IMR-90 (cell line): Measurements from ENCODE around the gene C1QL4. TPM values are rescaled to one million over a fixed set of nuclear protein-coding genes. Genes with fewer than 3 reads are reported as not detected.
A peak's percentile ranks its signal among the peaks of the same experiment; 100 is the strongest.

Source experiments
- ATAC-seq: fragments of 200-7000 bp; cut with Tn5 transposase; 2 replicates; pipeline ENCODE4 v1.9.1; 2020; ENCODE audit warnings: low read depth, mild to moderate bottlenecking, moderate library complexity
- BruUV-seq: library from RNA; stranded (reverse); fragments of 400-500 nt; replicated peaks from 2 replicates; lab custom pipeline; 2021; lab: Mats Ljungman, UMichigan
- CTCF ChIA-PET: fragments of 300-600 bp; formaldehyde crosslinking; extraction: SDS; loops from one replicate; lab custom pipeline; 2021; ENCODE audit warnings: antibody characterized with exemption; lab: Yijun Ruan, JAX
- POLR2A ChIA-PET: fragments of 300-600 bp; sonication (Branson Sonifier 250); formaldehyde crosslinking; loops from one replicate; lab custom pipeline; 2022; ENCODE audit warnings: antibody characterized with exemption; ENCODE audit not compliant: unreplicated experiment; lab: Charles Lee
- DNase-seq: peaks from one replicate; pipeline ENCODE4 v3.0.0; 2013
- H2AFZ ChIP-seq: replicated peaks from 2 replicates; pipeline ENCODE3; 2013; ENCODE audit warnings: low read length, mild to moderate bottlenecking; ENCODE audit not compliant: poor library complexity
- H2AK5ac ChIP-seq: 2 replicates; pipeline ENCODE4 v1.6.1; 2013; ENCODE audit warnings: low read depth, low read length, inconsistent platforms
- H2AK9ac ChIP-seq: replicated peaks from 2 replicates; pipeline ENCODE3; 2013; ENCODE audit warnings: mild to moderate bottlenecking, low read depth, low read length, moderate library complexity; ENCODE audit not compliant: poor library complexity
- H2BK120ac ChIP-seq: 2 replicates; pipeline ENCODE4 v1.6.1; 2013; ENCODE audit warnings: low read depth, low read length, inconsistent platforms
- H2BK15ac ChIP-seq: 3 replicates; pipeline ENCODE4 v1.6.1; 2013; ENCODE audit warnings: low read depth, low read length, inconsistent platforms
- H2BK20ac ChIP-seq: 2 replicates; pipeline ENCODE4 v1.6.1; 2013; ENCODE audit warnings: low read depth, mild to moderate bottlenecking, inconsistent platforms, low read length, moderate library complexity
- H2BK5ac ChIP-seq: 2 replicates; pipeline ENCODE4 v1.6.1; 2013; ENCODE audit warnings: mild to moderate bottlenecking, low read depth, low read length, inconsistent platforms; ENCODE audit not compliant: poor library complexity, severe bottlenecking
- H3K14ac ChIP-seq: replicated peaks from 2 replicates; pipeline ENCODE4 v1.6.1; 2013; ENCODE audit warnings: low read depth, low read length, inconsistent platforms
- H3K18ac ChIP-seq: 2 replicates; pipeline ENCODE4 v1.6.1; 2013; ENCODE audit warnings: low read depth, low read length, control low read depth
- H3K23ac ChIP-seq: 2 replicates; pipeline ENCODE4 v1.6.1; 2013; ENCODE audit warnings: low read depth, low read length, inconsistent platforms
- H3K27ac ChIP-seq: 2 replicates; pipeline ENCODE4 v1.5.1; 2013; ENCODE audit warnings: mild to moderate bottlenecking, control low read depth, low read length; ENCODE audit not compliant: insufficient read depth
- H3K27me3 ChIP-seq: 2 replicates; pipeline ENCODE4 v1.6.1; 2013; ENCODE audit warnings: low read length; ENCODE audit not compliant: control insufficient read depth, insufficient read depth
- H3K36me3 ChIP-seq: 2 replicates; pipeline ENCODE4 v1.6.1; 2013; ENCODE audit warnings: low read length, mixed read lengths; ENCODE audit not compliant: control insufficient read depth, insufficient read depth
- H3K4ac ChIP-seq: 2 replicates; pipeline ENCODE4 v1.6.1; 2013; ENCODE audit warnings: low read depth, low read length, inconsistent platforms
- H3K4me1 ChIP-seq: 2 replicates; pipeline ENCODE4 v1.6.1; 2013; ENCODE audit warnings: low read length, mixed read lengths; ENCODE audit not compliant: control insufficient read depth, insufficient read depth
- H3K4me2 ChIP-seq: 2 replicates; pipeline ENCODE4 v1.6.1; 2013; ENCODE audit warnings: low read depth, mild to moderate bottlenecking, control low read depth, low read length, moderate library complexity
- H3K4me3 ChIP-seq: 2 replicates; pipeline ENCODE4 v1.5.1; 2013; ENCODE audit warnings: low read depth, mild to moderate bottlenecking, control low read depth, low read length, moderate library complexity; ENCODE audit not compliant: insufficient read depth
- H3K56ac ChIP-seq: 2 replicates; pipeline ENCODE4 v1.6.1; 2013; ENCODE audit warnings: low read length, inconsistent platforms; ENCODE audit not compliant: insufficient read depth; ENCODE audit errors: extremely low read depth
- H3K79me1 ChIP-seq, 2 experiments: 2 replicates each; pipeline ENCODE4 v1.6.1; 2013; ENCODE audit warnings: low read length in 2 of 2, inconsistent platforms in 1 of 2, low read depth in 1 of 2
- H3K9ac ChIP-seq: 2 replicates; pipeline ENCODE4 v1.6.1; 2013; ENCODE audit warnings: low read depth, low read length, control low read depth
- H3K9me1 ChIP-seq: 2 replicates; pipeline ENCODE4 v1.6.1; 2013; ENCODE audit warnings: low read length, inconsistent platforms; ENCODE audit not compliant: insufficient read depth
- H3K9me3 ChIP-seq: 2 replicates; pipeline ENCODE4 v1.6.1; 2013; ENCODE audit warnings: low read length; ENCODE audit not compliant: control insufficient read depth, insufficient read depth
- H4K20me1 ChIP-seq: 2 replicates; pipeline ENCODE4 v1.6.1; 2013; ENCODE audit warnings: low read length, inconsistent platforms; ENCODE audit not compliant: insufficient read depth
- H4K5ac ChIP-seq: 2 replicates; pipeline ENCODE4 v1.6.1; 2013; ENCODE audit warnings: mild to moderate bottlenecking, low read depth, low read length, control low read depth
- H4K8ac ChIP-seq, 2 experiments: 2 replicates each; pipeline ENCODE4 v1.6.1; 2013; ENCODE audit warnings: low read depth in 2 of 2, low read length in 2 of 2, control low read depth in 1 of 2, inconsistent platforms in 1 of 2
- H4K91ac ChIP-seq: 2 replicates; pipeline ENCODE4 v1.6.1; 2013; ENCODE audit warnings: low read depth, low read length, inconsistent platforms; ENCODE audit not compliant: insufficient read depth
- BHLHE40 ChIP-seq: fragments of 150-350 bp; IDR thresholded peaks from 2 replicates; pipeline ENCODE4 v1.6.1; 2016; ENCODE audit warnings: mild to moderate bottlenecking, low read depth, low read length
- CEBPB ChIP-seq: IDR thresholded peaks from 2 replicates; pipeline ENCODE4 v1.6.1; 2012; ENCODE audit warnings: low read depth, low read length, improper control_type of control experiment
- FOS ChIP-seq: fragments of 150-350 bp; IDR thresholded peaks from 2 replicates; pipeline ENCODE4 v1.6.1; 2016; ENCODE audit warnings: low read depth, low read length
- POLR2A ChIP-seq: IDR thresholded peaks from 2 replicates; pipeline ENCODE4 v1.6.1; 2012; ENCODE audit warnings: mild to moderate bottlenecking, low read depth, low read length
- RAD21 ChIP-seq: IDR thresholded peaks from 2 replicates; pipeline ENCODE4 v1.6.1; 2012; ENCODE audit warnings: low read length, improper control_type of control experiment
- RFX5 ChIP-seq: IDR thresholded peaks from 2 replicates; pipeline ENCODE4 v1.8.0; 2012; ENCODE audit warnings: low read depth, mild to moderate bottlenecking, low read length, moderate library complexity
- SMC3 ChIP-seq: fragments of 150-350 bp; IDR thresholded peaks from 2 replicates; pipeline ENCODE4 v1.6.1; 2016; ENCODE audit warnings: low read depth, mild to moderate bottlenecking, antibody characterized with exemption, low read length, moderate library complexity
- WGBS, 2 experiments: methylation state at CpG; one replicate each; pipeline versions ENCODE4 v1.1.5 to v1.1.7; 2013; ENCODE audit warnings: missing lambda C conversion rate in 2 of 2; ENCODE audit not compliant: insufficient read length in 1 of 2; ENCODE audit errors: extremely low coverage in 2 of 2; 5-methylcytosine and 5-hydroxymethylcytosine counted together
- dilution Hi-C: fragments of 300-500 bp; cut with HindIII; formaldehyde crosslinking; loops from one replicate; pipeline ENCODE4 v1.14.3; 2018; ENCODE audit warnings: low sequenced_read_pairs; ENCODE audit not compliant: unreplicated experiment
- in situ Hi-C: fragments of 300-500 bp; cut with MboI; formaldehyde crosslinking; loops from 3 replicates; pipeline ENCODE4 v1.14.3; 2019; ENCODE audit warnings: low sequenced_read_pairs, inconsistent platforms, mixed read lengths
- intact Hi-C: fragments of 100-400 bp; cut with micrococcal nuclease; formaldehyde crosslinking; loops from 2 replicates; pipeline ENCODE4 v1.10.0; 2022
- polyA plus RNA-seq, 3 experiments: library from polyadenylated mRNA; depleted of rRNA; stranded (reverse); fragments of >200 nt; gene quantifications; 2 replicates each; pipeline ENCODE4 v1.2.3, GENCODE V29; 2012; ENCODE audit warnings: low replicate concordance in 1 of 3
- total RNA-seq: library from RNA; depleted of rRNA; stranded (reverse); fragments of >200 nt; gene quantifications from 2 replicates; pipeline ENCODE4 v1.2.3, GENCODE V29; 2012
- TF ChIP-seq, protein P1 (sequence below): conservative IDR thresholded peaks from 2 replicates; pipeline ENCODE4 v1.5.1; 2012; ENCODE audit warnings: mild to moderate bottlenecking, low read depth, low read length, improper control_type of control experiment
- TF ChIP-seq, protein P2 (sequence below): fragments of 150-350 bp; IDR thresholded peaks from 2 replicates; pipeline ENCODE4 v1.6.1; 2016; ENCODE audit warnings: low read depth, mild to moderate bottlenecking, low read length, moderate library complexity, borderline replicate concordance

C1QL4 gene
- total and polyA plus RNA-seq, 2 of the 4 experiments (the other 2 are of a cell fraction): 0.18 to 0.46 TPM

GRCh38 chr12:49358483-49359141, 21.6 kb upstream of the C1QL4 start:
- H3K23ac ChIP-seq: no peak overlapping the region
- H2BK15ac ChIP-seq: no peak overlapping the region; the same call in 2 of the 3 replicates
- no peak overlapping the region for H2BK120ac ChIP-seq
- BruUV-seq: no TSS peak
- H2BK20ac ChIP-seq: peak overlapping the region; percentile 35; the same call in 1 of the 2 replicates
- H3K9ac ChIP-seq: peak overlapping the region; percentile 38; the same call in 1 of the 2 replicates
- no peak overlapping the region for H3K27ac ChIP-seq
- no peak overlapping the region for H4K91ac ChIP-seq
- no peak overlapping the region for H3K4ac ChIP-seq
- no peak overlapping the region for H2AK9ac ChIP-seq
- no peaks in the 10 kb centered on the region for H3K27me3 ChIP-seq
- no CpG with 5 or more reads among the region's 7 CpGs for WGBS, 2 experiments
- peak; percentile 65 for DNase-seq
- no peaks in the 10 kb centered on the region for H3K36me3 ChIP-seq
- TF ChIP-seq BHLHE40 (no peak), CEBPB (no peak), RFX5 (no peak), SMC3 (peak; percentile 75), POLR2A (no peak), RAD21 (peak; percentile 83), FOS (no peak; the same call in 1 of the 2 replicates)
- TF ChIP-seq, protein P1, sequence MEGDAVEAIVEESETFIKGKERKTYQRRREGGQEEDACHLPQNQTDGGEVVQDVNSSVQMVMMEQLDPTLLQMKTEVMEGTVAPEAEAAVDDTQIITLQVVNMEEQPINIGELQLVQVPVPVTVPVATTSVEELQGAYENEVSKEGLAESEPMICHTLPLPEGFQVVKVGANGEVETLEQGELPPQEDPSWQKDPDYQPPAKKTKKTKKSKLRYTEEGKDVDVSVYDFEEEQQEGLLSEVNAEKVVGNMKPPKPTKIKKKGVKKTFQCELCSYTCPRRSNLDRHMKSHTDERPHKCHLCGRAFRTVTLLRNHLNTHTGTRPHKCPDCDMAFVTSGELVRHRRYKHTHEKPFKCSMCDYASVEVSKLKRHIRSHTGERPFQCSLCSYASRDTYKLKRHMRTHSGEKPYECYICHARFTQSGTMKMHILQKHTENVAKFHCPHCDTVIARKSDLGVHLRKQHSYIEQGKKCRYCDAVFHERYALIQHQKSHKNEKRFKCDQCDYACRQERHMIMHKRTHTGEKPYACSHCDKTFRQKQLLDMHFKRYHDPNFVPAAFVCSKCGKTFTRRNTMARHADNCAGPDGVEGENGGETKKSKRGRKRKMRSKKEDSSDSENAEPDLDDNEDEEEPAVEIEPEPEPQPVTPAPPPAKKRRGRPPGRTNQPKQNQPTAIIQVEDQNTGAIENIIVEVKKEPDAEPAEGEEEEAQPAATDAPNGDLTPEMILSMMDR: peak; percentile 79
- TF ChIP-seq, protein P2, sequence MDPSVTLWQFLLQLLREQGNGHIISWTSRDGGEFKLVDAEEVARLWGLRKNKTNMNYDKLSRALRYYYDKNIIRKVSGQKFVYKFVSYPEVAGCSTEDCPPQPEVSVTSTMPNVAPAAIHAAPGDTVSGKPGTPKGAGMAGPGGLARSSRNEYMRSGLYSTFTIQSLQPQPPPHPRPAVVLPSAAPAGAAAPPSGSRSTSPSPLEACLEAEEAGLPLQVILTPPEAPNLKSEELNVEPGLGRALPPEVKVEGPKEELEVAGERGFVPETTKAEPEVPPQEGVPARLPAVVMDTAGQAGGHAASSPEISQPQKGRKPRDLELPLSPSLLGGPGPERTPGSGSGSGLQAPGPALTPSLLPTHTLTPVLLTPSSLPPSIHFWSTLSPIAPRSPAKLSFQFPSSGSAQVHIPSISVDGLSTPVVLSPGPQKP: no peak
- no peaks in the 10 kb centered on the region for H4K20me1 ChIP-seq
- H2AFZ ChIP-seq: no peak overlapping the region
- no peak overlapping the region for H3K18ac ChIP-seq
- H3K79me1 ChIP-seq: no peaks in the 10 kb centered on the region
- no peak overlapping the region for H2AK5ac ChIP-seq
- H3K14ac ChIP-seq: peak overlapping the region; percentile 31; the same call in 1 of the 2 replicates
- no peak overlapping the region for H4K5ac ChIP-seq
- ATAC-seq: peak; percentile 91
- no peaks in the 10 kb centered on the region for H3K9me1 ChIP-seq
- H3K9me3 ChIP-seq: no peaks in the 10 kb centered on the region
- CTCF ChIA-PET: interaction anchor here (0.6 to 3.8 kb wide), 25 partner anchors 9 to 223 kb away, joined by 3 to 46 read pairs (median 4); partner anchors contain the start of genes DNAJC22 and SPATS2
- peaks cover 2% of the 10 kb centered on the region; the same call in 1 of the 2 replicates for H3K4me1 ChIP-seq
- H4K8ac ChIP-seq: peak overlapping the region in 1 of 2 experiments; percentile 68; a peak in 1 of 4 replicates
- dilution Hi-C loops: loop anchor here (25.0 kb wide), 1 partner anchor 154 kb away; no protein-coding TSS in a partner anchor
- H3K4me3 ChIP-seq: no peak overlapping the region
- POLR2A ChIA-PET: interaction anchor here (0.8 kb wide), 1 partner anchor 180 kb away, joined by 3 read pairs; the partner anchor contains the start of gene KCNH3
- H2BK5ac ChIP-seq: no peak overlapping the region
- no peak overlapping the region for H3K56ac ChIP-seq
- peak overlapping the region; percentile 89 for H3K4me2 ChIP-seq
- intact Hi-C loops: loop anchor here (1.0 kb wide), 2 partner anchors 156 to 222 kb away; no protein-coding TSS in a partner anchor
- in situ Hi-C loops: no loop called here
